GM13977 (cell line): ENCODE results near the gene DESI1.
"Not testable (repeated sequence)": the region's sequence is repeated elsewhere in the genome, so short reads cannot be mapped to it uniquely, and the experiment has no call there.

Experiments
- DNase-seq: peaks from one replicate; pipeline ENCODE4 v3.0.0; 2012; ENCODE audit warnings: low spot score
- in situ Hi-C: fragments of 300-500 bp; cut with MboI; formaldehyde crosslinking; loops from one replicate; pipeline ENCODE4 v1.12.0; 2022; ENCODE audit warnings: low sequenced_read_pairs, low pct_unique_long_range_greater_than_20kb, mixed read lengths, inconsistent platforms; ENCODE audit not compliant: unreplicated experiment
- TF ChIP-seq, protein P1 (sequence below): IDR thresholded peaks from 2 replicates; pipeline ENCODE4 v1.5.1; 2012; ENCODE audit warnings: mild to moderate bottlenecking, control low read depth; ENCODE audit not compliant: insufficient read depth; ENCODE audit errors: extremely low read depth, missing control alignments

DESI1 gene

DNA sequence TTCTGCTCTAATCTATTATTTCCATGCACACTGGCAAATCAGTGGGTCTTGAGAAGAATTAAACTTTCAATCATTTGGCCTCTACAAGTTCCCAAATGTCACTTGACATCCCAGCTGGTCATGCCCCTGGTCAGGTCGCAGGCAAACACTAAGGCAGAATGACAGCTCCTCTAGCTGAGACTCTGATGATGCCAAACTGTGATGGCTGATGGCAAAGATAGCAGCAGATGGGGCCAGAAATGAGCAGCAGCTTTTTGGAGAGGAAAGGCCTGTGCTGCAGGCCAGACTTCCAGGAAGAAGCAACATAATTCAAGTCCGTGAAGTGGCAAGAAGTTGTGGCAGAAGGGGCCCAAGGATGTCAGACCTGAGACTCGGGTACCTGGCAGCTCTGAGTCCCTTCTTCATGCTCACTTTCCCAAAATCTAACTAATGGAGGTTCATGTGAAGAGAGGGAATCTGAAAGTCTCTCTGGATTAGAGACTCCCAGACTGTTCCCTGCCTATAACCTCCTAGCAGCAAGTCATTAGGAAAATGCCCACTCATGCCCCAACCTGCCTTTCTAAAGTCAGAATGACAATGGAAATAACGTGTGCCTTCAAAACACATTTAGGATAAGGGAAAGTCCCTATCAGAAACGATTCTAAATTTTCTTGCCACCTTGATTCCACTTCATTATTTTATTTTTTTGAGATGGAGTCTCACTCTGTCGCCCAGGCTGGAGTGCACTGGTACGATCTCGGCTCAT lies 21.8 kb downstream of the DESI1 start:
- no peak for DNase-seq
- TF ChIP-seq, protein P1, sequence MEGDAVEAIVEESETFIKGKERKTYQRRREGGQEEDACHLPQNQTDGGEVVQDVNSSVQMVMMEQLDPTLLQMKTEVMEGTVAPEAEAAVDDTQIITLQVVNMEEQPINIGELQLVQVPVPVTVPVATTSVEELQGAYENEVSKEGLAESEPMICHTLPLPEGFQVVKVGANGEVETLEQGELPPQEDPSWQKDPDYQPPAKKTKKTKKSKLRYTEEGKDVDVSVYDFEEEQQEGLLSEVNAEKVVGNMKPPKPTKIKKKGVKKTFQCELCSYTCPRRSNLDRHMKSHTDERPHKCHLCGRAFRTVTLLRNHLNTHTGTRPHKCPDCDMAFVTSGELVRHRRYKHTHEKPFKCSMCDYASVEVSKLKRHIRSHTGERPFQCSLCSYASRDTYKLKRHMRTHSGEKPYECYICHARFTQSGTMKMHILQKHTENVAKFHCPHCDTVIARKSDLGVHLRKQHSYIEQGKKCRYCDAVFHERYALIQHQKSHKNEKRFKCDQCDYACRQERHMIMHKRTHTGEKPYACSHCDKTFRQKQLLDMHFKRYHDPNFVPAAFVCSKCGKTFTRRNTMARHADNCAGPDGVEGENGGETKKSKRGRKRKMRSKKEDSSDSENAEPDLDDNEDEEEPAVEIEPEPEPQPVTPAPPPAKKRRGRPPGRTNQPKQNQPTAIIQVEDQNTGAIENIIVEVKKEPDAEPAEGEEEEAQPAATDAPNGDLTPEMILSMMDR: no peak
- in situ Hi-C loops: no loop called here

DNA sequence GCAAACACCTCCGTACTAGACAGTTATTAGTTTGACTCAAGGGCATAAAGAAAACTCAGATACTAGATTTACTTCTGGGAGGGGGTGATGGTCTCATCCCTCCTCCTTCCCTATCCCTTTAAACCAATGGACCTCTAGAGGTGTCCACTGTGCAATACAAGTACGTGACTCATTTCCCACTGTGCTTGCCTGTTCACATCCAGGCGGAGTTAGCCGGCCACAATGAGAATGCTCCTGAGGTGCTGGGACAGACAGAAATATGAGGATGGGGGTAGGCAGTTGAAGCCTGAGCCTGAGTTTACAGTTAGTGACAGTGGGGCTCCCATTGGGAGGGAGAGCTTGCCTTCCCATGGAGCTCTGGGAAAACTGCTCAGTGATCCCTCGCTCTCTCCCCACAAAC lies 22.8 kb downstream of the DESI1 start:
- in situ Hi-C loops: no loop called here
- no peak for DNase-seq
- TF ChIP-seq, protein P1: no peak

DNA sequence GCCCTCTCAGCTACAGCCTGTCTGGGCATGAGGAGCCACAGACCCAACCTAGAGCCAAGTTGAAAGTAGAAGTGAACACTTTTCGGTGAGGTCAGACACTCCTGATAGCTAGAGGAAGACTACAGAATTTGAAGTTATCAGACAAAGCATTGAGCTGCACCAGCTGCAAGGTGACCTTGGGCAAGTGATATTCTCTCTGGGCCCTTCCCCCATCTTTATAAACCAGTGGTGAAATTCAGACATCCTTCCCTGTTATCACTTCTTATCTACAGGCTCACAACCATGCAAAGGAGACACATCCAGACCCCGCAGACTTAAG lies 23.2 kb downstream of the DESI1 start:
- in situ Hi-C loops: no loop called here
- DNase-seq: no peak
- TF ChIP-seq, protein P1: no peak

DNA sequence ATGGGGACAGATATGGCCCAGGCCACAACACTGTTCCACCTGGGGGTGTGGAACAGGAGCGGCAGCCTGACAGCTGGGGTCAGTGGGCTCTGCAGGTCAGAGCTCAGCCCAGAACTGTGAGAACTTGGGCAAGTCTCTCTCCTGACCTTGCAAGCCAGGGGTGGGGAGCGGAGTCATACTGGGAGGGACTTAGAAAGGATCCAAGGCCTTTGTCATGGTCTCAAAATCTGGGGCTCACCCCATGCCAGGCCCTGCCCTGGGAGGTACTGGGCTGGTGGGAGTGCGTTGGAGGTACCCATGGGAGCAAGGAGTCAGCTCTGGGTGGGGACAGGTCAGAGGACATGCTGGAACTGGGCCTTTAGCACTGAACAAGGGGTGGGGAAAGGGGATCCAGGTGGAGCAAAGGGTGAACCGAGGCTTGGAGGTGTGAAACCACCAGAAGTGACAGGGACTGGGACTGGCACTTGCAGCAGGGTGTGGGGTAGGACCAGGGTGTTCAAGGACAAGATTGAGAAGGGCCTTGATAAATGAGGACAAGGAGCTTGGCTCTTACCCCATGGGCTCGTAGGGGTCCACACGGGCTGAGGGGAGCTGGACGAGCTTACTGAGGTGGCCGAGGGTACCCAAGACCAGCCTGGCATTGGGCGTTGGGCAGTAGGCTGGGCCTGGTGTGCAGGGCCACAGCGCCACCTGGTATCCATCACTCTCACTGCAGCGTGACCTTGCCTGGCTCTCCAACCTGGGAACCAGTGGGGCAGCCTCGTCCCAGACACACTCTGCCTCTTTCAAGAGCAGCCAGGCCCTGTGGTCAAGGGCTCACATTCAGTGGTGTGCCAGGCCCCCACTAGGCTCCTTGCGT lies 23.8 kb downstream of the DESI1 start:
- no peak for DNase-seq
- TF ChIP-seq, protein P1: peak; percentile 77
- in situ Hi-C loops: no loop called here

DNA sequence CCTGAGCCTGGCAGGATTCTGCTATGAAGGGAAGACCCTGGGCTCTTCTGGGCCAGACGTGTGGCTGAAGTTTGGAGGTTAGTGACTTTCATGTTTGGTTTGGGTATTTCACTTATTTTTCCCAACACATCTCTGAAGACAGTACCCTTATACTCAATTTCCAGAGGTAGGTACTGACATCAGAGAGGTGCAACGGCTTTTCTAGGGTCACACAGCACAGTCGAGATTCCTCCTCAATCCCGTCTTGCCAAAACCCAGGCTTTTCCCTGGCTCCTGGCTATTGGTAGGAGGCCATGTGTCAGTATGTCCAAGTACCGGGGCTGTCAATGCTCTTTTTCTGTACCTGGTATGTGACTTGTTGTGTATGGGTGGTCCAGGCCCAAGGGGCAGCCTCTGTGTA lies 25.1 kb downstream of the DESI1 start:
- no peak for DNase-seq
- in situ Hi-C loops: no loop called here
- TF ChIP-seq, protein P1: no peak

DNA sequence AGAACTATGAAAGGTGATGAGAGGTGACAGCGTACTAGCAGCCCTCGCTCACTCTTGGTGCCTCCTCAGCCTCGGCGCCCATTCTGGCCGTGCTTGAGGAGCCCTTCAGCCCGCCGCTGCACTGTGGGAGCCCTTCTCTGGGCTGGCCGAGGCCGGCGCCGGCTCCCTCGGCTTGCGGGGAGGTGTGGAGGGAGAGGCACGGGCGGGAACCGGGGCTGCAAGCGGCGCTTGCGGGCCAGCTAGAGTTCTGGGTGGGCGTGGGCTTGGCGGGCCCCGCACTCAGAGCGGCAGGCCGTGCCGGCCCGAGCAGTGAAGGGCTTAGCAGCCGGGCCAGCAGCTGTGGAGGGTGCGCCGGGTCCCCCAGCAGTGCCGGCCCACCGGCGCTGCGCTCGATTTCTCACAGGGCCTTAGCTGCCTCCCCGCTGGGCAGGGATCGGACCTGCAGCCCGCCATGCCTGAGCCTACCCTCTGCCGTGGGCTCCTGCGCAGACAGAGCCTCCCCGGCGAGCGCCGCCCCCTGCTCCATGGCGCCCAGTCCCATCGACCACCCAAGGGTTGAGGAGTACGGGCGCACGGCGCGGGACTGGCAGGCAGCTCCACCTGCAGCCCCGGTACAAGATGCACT lies 27.4 kb downstream of the DESI1 start:
- in situ Hi-C loops, DNase-seq: not testable (repeated sequence)
